Head of caudate nucleus (tissue), 42 donors: Measurements from ENCODE around the gene STPG3.

Experiments
- DNase-seq, 42 donors: peaks; one replicate each; pipeline versions ENCODE4 v3.0.0 to v3.0.0-alpha.2; 2020 to 2021; ENCODE audit warnings: mixed read lengths in 7 of 42
- intact Hi-C: fragments of 100-400 bp; cut with DNase I; formaldehyde crosslinking; loops from one replicate; pipeline ENCODE4 v1.15.0; 2022

STPG3 gene

GRCh38 chr9:137302449-137303150 is 51.5 kb downstream of the STPG3 start:
- intact Hi-C loops: loop anchor here (10.0 kb wide), 1 partner anchor 122 kb away; the partner anchor contains the start of genes EXD3 and NOXA1
- DNase-seq: no peak
